Stimulated activated CD4-positive, alpha-beta T cell treated with anti-CD3 and anti-CD28 coated beads, Interleukin-15, amount 100 ng/mL, for 48 hours (primary cell): ENCODE data around the gene VRK2.
"Not testable (repeated sequence)": the region's sequence is repeated elsewhere in the genome, so short reads cannot be mapped to it uniquely, and the experiment has no call there.

ENCODE experiments used
- DNase-seq, 2 donors: peaks; one replicate each; pipeline ENCODE4 v3.0.0-alpha.2; 2020; ENCODE audit warnings: low read depth in 2 of 2

Gene VRK2

GRCh38 chr2:58054264-58054663 lies 7.7 kb downstream of the VRK2 start:
- no peak for DNase-seq

- no peak for DNase-seq
These were observed 8.6 kb downstream of the VRK2 start for GRCh38 chr2:58055033-58055786.

GRCh38 chr2:58056192-58056916 lies 9.7 kb downstream of the VRK2 start:
- DNase-seq: no peak

GRCh38 chr2:58057707-58058530 lies 11.3 kb downstream of the VRK2 start:
- DNase-seq: no peak

GRCh38 chr2:58063641-58064040 lies 17.0 kb downstream of the VRK2 start:
- no peak for DNase-seq

- no peak for DNase-seq
These were observed 17.5 kb downstream of the VRK2 start for GRCh38 chr2:58064086-58064485.

- DNase-seq: no peak
These were observed 18.6 kb downstream of the VRK2 start for GRCh38 chr2:58065248-58065647.

GRCh38 chr2:58067001-58067400 lies 20.4 kb downstream of the VRK2 start:
- no peak for DNase-seq

GRCh38 chr2:58070765-58071164 lies 24.2 kb downstream of the VRK2 start:
- DNase-seq: no peak

- DNase-seq: no peak
These were observed 25.5 kb downstream of the VRK2 start for GRCh38 chr2:58072102-58072501.

- no peak for DNase-seq
These were observed 26.4 kb downstream of the VRK2 start for GRCh38 chr2:58073008-58073407.

- DNase-seq: no peak
These were observed 27.1 kb downstream of the VRK2 start for GRCh38 chr2:58073751-58074150.

GRCh38 chr2:58081000-58081399 lies 34.4 kb downstream of the VRK2 start:
- no peak for DNase-seq

- DNase-seq: no peak
These were observed 42.5 kb downstream of the VRK2 start for GRCh38 chr2:58089081-58089480.

- DNase-seq: not testable (repeated sequence)
These were observed 46.2 kb downstream of the VRK2 start for GRCh38 chr2:58092772-58093171.

GRCh38 chr2:58097025-58097424 lies 50.4 kb downstream of the VRK2 start:
- no peak for DNase-seq

- no peak for DNase-seq
These were observed 51.9 kb downstream of the VRK2 start for GRCh38 chr2:58098254-58099095.

GRCh38 chr2:58099096-58099769 lies 52.6 kb downstream of the VRK2 start:
- DNase-seq: no peak

GRCh38 chr2:58101500-58101899 lies 54.9 kb downstream of the VRK2 start:
- DNase-seq: no peak

- no peak for DNase-seq
These were observed 60.3 kb downstream of the VRK2 start for GRCh38 chr2:58106896-58107295.
